CD14-positive monocyte (primary cell): ENCODE data around the gene CACNA2D2. TPM values are rescaled to one million over a fixed set of nuclear protein-coding genes. Genes with fewer than 3 reads are reported as not detected.

Source experiments
- DNase-seq, 3 donors: peaks; one replicate each; pipeline ENCODE4 v3.0.0-alpha.2; 2011 to 2022
- H2AFZ ChIP-seq: 2 replicates; pipeline ENCODE4 v1.6.0; 2012; ENCODE audit warnings: mild to moderate bottlenecking, low read depth, low read length, inconsistent platforms; ENCODE audit not compliant: insufficient read depth, poor library complexity, severe bottlenecking
- H3K27ac ChIP-seq, 2 donors: 1 replicate in 1 of 2; 2 replicates in 1 of 2; pipeline ENCODE4 v1.5.1; 2012 to 2013; ENCODE audit warnings: low read length in 2 of 2, control low read depth in 1 of 2, inconsistent platforms in 1 of 2, low read depth in 1 of 2, mild to moderate bottlenecking in 1 of 2
- H3K27me3 ChIP-seq, 2 donors: one replicate each; pipeline versions ENCODE4 v1.6.0 to v1.6.1; 2011 to 2013; ENCODE audit warnings: low read length in 2 of 2; ENCODE audit not compliant: control insufficient read depth in 2 of 2, insufficient read depth in 2 of 2
- H3K36me3 ChIP-seq, 2 donors: replicated peaks in 1 of 2; 1 replicate in 1 of 2; 2 replicates in 1 of 2; pipeline versions ENCODE4 v1.5.1 to v1.6.1; 2012 to 2013; ENCODE audit warnings: low read length in 2 of 2, control low read depth in 1 of 2, inconsistent platforms in 1 of 2, mild to moderate bottlenecking in 1 of 2; ENCODE audit not compliant: insufficient read depth in 2 of 2, control insufficient read depth in 1 of 2
- H3K4me1 ChIP-seq, 2 donors: 1 replicate in 1 of 2; 2 replicates in 1 of 2; pipeline versions ENCODE4 v1.5.1 to v1.6.1; 2012 to 2013; ENCODE audit warnings: low read length in 2 of 2, control low read depth in 1 of 2, inconsistent platforms in 1 of 2, mild to moderate bottlenecking in 1 of 2, moderate library complexity in 1 of 2; ENCODE audit not compliant: insufficient read depth in 2 of 2, control insufficient read depth in 1 of 2
- H3K4me2 ChIP-seq: replicated peaks from 2 replicates; pipeline ENCODE3; 2012; ENCODE audit warnings: low read length, moderate library complexity, mild to moderate bottlenecking; ENCODE audit not compliant: poor library complexity, severe bottlenecking; ENCODE audit errors: extremely low read depth
- H3K4me3 ChIP-seq, 3 experiments: fragments of 200-600 bp in 1 of 3; sonication (generic) in 1 of 3; replicated peaks in 1 of 3; 1 replicate in 2 of 3; 2 replicates in 1 of 3; pipeline ENCODE4 v1.5.1; 2011 to 2013; ENCODE audit warnings: low read length in 3 of 3, mild to moderate bottlenecking in 3 of 3, control low read depth in 2 of 3, low read depth in 2 of 3, inconsistent platforms in 1 of 3, moderate library complexity in 1 of 3
- H3K79me2 ChIP-seq: 2 replicates; pipeline ENCODE4 v1.6.0; 2012; ENCODE audit warnings: mild to moderate bottlenecking, control low read depth, inconsistent platforms, low read length, moderate library complexity; ENCODE audit not compliant: insufficient read depth
- H3K9ac ChIP-seq: 2 replicates; pipeline ENCODE4 v1.6.0; 2017; ENCODE audit warnings: low read length, mild to moderate bottlenecking; ENCODE audit not compliant: insufficient read depth, poor library complexity, severe bottlenecking
- H3K9me3 ChIP-seq, 2 donors: replicated peaks in 1 of 2; 1 replicate in 1 of 2; 2 replicates in 1 of 2; pipeline versions ENCODE4 v1.5.1 to v1.6.1; 2012 to 2013; ENCODE audit warnings: low read length in 2 of 2, control low read depth in 1 of 2; ENCODE audit not compliant: control insufficient read depth in 1 of 2, insufficient read depth in 1 of 2
- H4K20me1 ChIP-seq: 2 replicates; pipeline ENCODE4 v1.6.0; 2012; ENCODE audit warnings: mild to moderate bottlenecking, low read length, control low read depth, moderate library complexity; ENCODE audit not compliant: insufficient read depth
- H3K27ac Mint-ChIP-seq, 7 donors: one replicate each; pipeline ENCODE4 v1.8.0; 2020; ENCODE audit warnings: mild to moderate bottlenecking in 7 of 7, mixed read lengths in 7 of 7, moderate library complexity in 6 of 7, inconsistent platforms in 2 of 7
- H3K27me3 Mint-ChIP-seq, 3 donors: one replicate each; pipeline ENCODE4 v1.8.0; 2021 to 2022; ENCODE audit warnings: low read depth in 3 of 3, mild to moderate bottlenecking in 3 of 3, mixed read lengths in 3 of 3, moderate library complexity in 3 of 3, inconsistent platforms in 1 of 3
- H3K36me3 Mint-ChIP-seq, 2 donors: one replicate each; pipeline ENCODE4 v1.8.0; 2020; ENCODE audit warnings: mixed read lengths in 2 of 2, inconsistent platforms in 1 of 2, mild to moderate bottlenecking in 1 of 2
- H3K4me1 Mint-ChIP-seq: one replicate; pipeline ENCODE4 v1.8.0; 2020; ENCODE audit warnings: mild to moderate bottlenecking, mixed read lengths
- H3K4me3 Mint-ChIP-seq, 2 donors: one replicate each; pipeline ENCODE4 v1.8.0; 2020; ENCODE audit warnings: mild to moderate bottlenecking in 2 of 2, mixed read lengths in 2 of 2, moderate library complexity in 1 of 2
- H3K9me3 Mint-ChIP-seq, 7 donors: one replicate each; pipeline ENCODE4 v1.8.0; 2020 to 2022; ENCODE audit warnings: mixed read lengths in 7 of 7, mild to moderate bottlenecking in 6 of 7, moderate library complexity in 6 of 7, inconsistent platforms in 2 of 7
- WGBS: methylation state at CpG from one replicate; pipeline ENCODE4 v1.1.5; 2013; ENCODE audit warnings: missing lambda C conversion rate; ENCODE audit not compliant: insufficient coverage; 5-methylcytosine and 5-hydroxymethylcytosine counted together
- intact Hi-C, 2 donors: fragments of 100-400 bp; cut with micrococcal nuclease; formaldehyde crosslinking; loops; one replicate each; pipeline versions ENCODE4 v1.15.0 to v1.15.1; 2023
- polyA plus RNA-seq, 3 donors: library from polyadenylated mRNA; depleted of rRNA in 1 of 3; unstranded in 2 of 3; stranded (reverse) in 1 of 3; fragments of 300-500 nt in 2 of 3; fragments of >200 nt in 1 of 3; fragmentation: Illumina TruSeq in 2 of 3; gene quantifications; 1 replicate in 2 of 3; 2 replicates in 1 of 3; pipeline ENCODE4 v1.2.3, GENCODE V29; 2012 to 2021
- TF ChIP-seq, protein P1 (sequence below): fragments of 200-600 bp; IDR thresholded peaks from one replicate; pipeline ENCODE4 v1.8.0; 2022; ENCODE audit warnings: antibody characterized with exemption, mild to moderate bottlenecking

The CACNA2D2 gene
- polyA plus RNA-seq, 3 donors: 0.09 to 0.16 TPM; not detected in 1

DNA sequence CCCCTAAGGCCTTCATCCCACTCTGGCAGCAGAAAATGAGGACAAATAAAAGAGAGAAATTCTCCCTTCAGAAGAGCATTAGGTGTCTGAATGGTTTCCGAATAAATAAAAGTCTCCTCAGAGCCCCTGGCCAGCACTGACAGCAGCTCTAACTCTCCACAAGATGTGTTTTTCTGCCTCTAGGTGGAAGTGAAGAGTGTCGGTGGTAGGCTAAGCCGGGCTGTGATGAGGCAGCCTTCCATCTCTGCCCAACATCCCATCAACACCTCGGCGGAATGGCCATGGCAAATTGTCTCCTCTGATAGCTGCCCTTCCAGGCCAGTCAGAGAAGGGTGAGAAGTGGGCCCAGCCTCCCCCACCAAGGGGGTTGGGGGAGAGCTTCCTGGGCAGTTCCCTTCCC is 6.3 kb upstream of the CACNA2D2 start:
- Histone ChIP-seq H3K27me3 (peaks cover under 1 to 11% of the 10 kb centered on the region in 2 donors), H3K9me3 (no peaks in the 10 kb centered on the region), H3K4me3 (no peak overlapping the region), H3K27ac (no peak overlapping the region), H4K20me1 (no peaks in the 10 kb centered on the region), H3K36me3 (no peaks in the 10 kb centered on the region), H2AFZ (no peak overlapping the region), H3K9ac (no peak overlapping the region), H3K79me2 (no peaks in the 10 kb centered on the region), H3K4me1 (no peaks in the 10 kb centered on the region), H3K4me2 (no peak overlapping the region)
- TF ChIP-seq, protein P1, sequence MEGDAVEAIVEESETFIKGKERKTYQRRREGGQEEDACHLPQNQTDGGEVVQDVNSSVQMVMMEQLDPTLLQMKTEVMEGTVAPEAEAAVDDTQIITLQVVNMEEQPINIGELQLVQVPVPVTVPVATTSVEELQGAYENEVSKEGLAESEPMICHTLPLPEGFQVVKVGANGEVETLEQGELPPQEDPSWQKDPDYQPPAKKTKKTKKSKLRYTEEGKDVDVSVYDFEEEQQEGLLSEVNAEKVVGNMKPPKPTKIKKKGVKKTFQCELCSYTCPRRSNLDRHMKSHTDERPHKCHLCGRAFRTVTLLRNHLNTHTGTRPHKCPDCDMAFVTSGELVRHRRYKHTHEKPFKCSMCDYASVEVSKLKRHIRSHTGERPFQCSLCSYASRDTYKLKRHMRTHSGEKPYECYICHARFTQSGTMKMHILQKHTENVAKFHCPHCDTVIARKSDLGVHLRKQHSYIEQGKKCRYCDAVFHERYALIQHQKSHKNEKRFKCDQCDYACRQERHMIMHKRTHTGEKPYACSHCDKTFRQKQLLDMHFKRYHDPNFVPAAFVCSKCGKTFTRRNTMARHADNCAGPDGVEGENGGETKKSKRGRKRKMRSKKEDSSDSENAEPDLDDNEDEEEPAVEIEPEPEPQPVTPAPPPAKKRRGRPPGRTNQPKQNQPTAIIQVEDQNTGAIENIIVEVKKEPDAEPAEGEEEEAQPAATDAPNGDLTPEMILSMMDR: no peak
- no peak overlapping the region for H3K27ac Mint-ChIP-seq
- WGBS: no CpG with 5 or more reads among the region's 5 CpGs
- DNase-seq: no peak
- no peaks in the 10 kb centered on the region for H3K9me3 Mint-ChIP-seq
- H3K4me3 Mint-ChIP-seq: no peak overlapping the region
- H3K36me3 Mint-ChIP-seq: no peaks in the 10 kb centered on the region
- peaks cover 3% of the 10 kb centered on the region for H3K4me1 Mint-ChIP-seq
- peaks cover 12 to 27% (median 12%) of the 10 kb centered on the region in 3 donors for H3K27me3 Mint-ChIP-seq
- intact Hi-C loops: no loop called here

DNA sequence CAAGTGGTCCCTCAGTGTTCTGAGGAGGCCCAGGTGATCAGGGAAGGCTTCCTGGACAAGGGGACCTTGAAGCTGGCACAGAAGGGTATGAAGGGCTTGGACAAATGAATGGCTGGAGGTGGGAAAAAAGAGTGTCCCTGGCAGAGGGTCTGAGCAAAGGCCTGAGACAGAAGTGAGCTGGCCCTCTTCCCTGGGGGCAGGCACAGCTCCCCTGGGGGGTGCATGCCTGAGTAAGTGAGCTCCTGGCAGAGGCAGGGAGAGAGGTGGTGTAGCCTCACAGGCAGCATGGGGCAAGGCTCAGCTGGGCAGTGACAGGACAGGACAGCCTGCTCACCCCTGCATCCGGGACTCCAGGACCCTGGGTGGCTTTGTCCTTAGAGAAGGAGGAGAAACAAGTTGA is 5.4 kb upstream of the CACNA2D2 start:
- H3K4me2 ChIP-seq: no peak overlapping the region
- H3K27me3 Mint-ChIP-seq: peaks cover 19 to 36% (median 21%) of the 10 kb centered on the region in 3 donors
- H3K36me3 ChIP-seq: no peaks in the 10 kb centered on the region
- no peaks in the 10 kb centered on the region for H3K4me1 ChIP-seq
- WGBS: no CpG with 5 or more reads among the region's 1 CpG
- intact Hi-C loops: no loop called here
- no peak for DNase-seq
- no peaks in the 10 kb centered on the region for H3K79me2 ChIP-seq
- H3K27me3 ChIP-seq: peaks cover 9 to 20% of the 10 kb centered on the region in 2 donors
- H3K36me3 Mint-ChIP-seq: no peaks in the 10 kb centered on the region
- H3K27ac ChIP-seq: no peak overlapping the region
- H3K9ac ChIP-seq: no peak overlapping the region
- no peak overlapping the region for H3K4me3 ChIP-seq
- no peak overlapping the region for H2AFZ ChIP-seq
- H3K27ac Mint-ChIP-seq: no peak overlapping the region
- H3K4me1 Mint-ChIP-seq: peaks cover 2% of the 10 kb centered on the region
- TF ChIP-seq, protein P1: no peak
- no peak overlapping the region for H3K4me3 Mint-ChIP-seq
- no peaks in the 10 kb centered on the region for H3K9me3 ChIP-seq
- H4K20me1 ChIP-seq: no peaks in the 10 kb centered on the region
- H3K9me3 Mint-ChIP-seq: no peaks in the 10 kb centered on the region
